ENCODE measurements around the gene AQP1.

Gene AQP1

DNA sequence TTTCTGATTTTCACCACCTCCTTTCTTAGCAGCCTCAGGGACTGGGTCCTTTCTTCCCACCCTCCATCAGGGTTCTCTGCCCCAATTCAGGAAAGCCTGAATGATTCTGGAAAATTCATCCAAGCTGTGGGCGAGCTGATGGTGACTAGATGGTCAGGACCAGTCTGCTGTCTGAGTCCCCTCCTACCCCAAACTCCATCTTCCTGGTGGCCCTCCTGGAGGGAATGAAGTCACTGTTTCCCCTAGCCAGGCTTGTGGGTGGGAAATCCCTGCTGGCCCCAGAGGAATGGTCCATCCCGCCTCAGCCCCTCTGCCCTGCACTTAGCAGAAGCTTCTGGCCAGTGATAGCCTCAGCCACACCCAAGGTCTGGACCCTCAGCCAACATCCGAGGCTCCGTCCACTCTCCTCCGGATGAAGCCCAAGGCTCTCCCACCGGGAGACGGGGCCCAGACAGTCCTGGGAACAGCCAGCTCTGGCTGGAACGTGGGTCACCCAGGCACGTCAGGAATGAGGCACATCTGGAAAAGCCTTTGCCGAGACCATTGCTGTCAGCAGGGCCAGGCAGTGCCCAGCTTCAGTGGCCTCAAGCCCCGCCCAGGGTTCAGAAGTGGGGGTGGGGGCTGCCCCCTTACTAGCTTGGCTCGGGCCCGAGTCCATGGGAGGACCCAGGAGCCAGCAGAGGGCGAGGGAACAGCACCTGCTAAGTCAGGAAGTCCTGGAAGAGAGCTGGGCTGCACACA is 4.0 kb upstream of the AQP1 start:
- DNase-seq, result no peak

DNA sequence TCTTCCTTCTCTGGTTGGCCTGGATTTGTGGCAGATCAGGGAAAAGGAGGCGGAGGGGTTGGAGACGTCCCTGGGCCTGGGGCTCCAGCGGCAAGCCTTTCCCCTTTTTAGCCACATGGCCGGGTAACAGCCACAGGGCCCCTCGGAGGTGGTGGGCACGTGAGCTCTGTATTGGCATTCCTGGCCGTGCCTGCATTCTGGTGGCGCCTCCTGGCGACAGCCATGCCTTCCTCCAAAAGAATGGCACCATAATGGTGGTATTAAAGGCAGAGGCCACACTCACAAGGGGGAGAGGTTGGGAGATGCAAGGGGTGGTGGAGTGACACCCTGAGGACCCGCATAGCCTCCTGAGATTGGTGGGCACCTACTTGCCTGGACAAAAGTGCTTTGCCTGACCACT is 3.0 kb upstream of the AQP1 start:
- DNase-seq, result no peak

DNA sequence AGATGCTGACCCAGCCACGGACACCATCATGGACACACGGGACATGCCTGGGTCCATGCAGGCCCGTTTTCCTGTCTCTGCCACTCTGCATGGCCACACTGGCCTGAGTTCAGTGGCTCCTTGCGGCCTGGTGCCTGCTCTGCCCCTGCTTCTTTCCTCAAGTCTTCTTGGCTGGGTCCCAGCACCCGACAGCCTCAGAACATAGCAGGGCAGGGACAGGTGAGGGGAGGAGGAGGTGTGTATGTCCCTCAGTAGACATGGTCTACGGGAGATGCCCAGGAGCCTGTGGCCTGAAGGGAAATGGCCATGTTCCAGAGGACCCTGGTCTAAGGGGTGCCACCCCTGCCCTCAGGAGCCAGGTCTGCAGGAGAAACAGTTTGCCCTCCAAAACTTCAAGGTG is 2.2 kb upstream of the AQP1 start:
- DNase-seq, result no peak

GRCh38 chr7:30910411-30911073 is 1.1 kb upstream of the AQP1 start:
- no peak for DNase-seq

DNA sequence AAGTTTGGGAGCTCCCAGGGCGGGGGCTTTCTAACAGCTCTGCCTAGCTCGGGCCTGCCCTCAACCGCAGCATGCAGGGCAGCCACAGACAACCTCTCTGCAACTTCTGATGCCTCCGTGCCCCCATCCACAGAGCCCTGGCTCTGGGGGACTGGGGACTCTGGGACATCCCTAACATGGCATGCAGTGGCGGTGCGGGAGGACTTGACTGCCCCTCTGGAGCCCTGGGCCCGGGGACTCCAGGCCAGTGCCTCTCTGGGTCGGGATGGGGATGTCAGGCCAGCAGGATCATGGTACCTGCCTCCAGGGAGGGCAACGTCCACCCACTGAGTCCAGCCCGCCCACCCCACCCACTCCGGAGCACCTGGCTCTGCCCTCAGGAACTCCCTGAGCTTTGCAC is 520 bp upstream of the AQP1 start:
- DNase-seq, result no peak

DNA sequence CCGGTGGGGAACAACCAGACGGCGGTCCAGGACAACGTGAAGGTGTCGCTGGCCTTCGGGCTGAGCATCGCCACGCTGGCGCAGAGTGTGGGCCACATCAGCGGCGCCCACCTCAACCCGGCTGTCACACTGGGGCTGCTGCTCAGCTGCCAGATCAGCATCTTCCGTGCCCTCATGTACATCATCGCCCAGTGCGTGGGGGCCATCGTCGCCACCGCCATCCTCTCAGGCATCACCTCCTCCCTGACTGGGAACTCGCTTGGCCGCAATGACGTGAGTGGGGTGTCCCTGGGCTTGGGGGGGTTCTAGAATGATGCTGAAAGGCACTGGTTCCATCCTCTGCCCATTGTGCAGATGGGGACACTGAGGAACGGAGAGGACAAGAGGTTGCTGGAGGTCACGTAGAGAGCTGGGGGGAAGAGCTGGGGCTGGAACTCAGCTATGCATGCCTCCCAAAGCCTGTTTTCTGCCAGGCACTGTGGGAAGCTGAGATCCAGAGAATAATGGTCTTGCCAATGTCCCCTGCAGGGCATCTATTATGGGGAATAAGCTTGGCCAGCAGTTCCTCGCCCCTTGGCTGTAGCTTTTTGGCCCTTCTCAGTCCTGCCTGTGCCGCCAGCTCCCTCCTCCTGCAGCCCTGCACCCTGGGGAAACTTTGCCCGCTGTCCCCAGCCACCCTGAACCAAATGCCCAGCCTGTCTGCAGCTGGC is 523 bp downstream of the AQP1 start:
- DNase-seq, result no peak

DNA sequence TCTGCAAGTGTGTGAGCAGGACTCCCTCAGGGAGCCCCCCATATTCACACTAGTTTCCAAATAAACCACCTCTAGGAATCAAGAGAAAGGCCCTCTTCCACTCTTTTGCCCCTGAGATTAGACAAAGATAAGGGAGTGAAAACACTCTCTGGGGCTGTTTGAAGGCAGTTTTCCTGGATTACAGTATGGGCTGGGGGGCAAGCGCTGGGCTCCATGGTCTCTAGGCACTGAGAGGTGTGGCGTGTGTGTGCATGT is 1.0 kb downstream of the AQP1 start:
- no peak for DNase-seq

DNA sequence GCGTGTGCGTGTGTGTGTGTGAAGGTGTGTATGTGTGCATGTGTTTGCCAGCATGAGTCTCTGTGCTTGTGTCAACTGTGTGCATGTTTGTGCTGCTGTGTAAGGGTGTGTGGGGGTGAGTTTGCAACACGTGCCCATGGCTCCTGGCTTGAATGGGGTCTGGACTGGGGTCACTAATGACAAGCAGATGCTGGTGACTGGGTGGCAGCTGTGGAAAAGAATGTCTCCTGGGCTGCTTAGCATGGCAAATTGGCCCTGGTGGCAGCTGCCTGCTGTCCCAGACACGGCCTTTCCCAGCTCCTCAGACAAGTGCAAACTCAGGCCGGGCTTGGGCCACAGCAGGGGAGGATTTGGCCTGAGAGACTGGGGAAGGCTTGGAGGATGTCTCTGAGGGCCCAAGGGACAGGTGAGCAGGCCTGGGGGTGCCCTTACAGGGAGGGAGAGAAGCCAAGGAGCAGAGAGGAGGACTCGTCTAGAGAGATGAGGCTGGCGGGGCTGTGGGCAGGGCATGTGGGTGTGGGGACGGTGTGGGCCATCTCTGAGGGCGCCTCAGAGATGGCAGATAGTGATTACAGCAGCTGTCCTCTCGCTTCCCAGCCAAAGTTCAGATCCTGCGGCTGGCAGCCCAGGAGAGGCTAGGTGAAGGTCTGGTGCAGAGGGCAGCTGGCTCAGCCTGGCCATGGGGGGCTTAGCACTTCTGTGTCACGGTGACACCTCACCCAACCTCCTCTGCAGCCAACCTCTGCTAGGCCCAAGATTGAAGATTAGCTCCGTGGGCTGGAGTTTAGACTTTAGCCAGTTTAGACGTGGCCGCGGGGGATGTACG is 1.5 kb downstream of the AQP1 start:
- DNase-seq, result no peak

- DNase-seq, result no peak
Measured at GRCh38 chr7:30913821-30914515, 2.3 kb downstream of the AQP1 start.

GRCh38 chr7:30914596-30914995 is 2.9 kb downstream of the AQP1 start:
- DNase-seq, result no peak

DNA sequence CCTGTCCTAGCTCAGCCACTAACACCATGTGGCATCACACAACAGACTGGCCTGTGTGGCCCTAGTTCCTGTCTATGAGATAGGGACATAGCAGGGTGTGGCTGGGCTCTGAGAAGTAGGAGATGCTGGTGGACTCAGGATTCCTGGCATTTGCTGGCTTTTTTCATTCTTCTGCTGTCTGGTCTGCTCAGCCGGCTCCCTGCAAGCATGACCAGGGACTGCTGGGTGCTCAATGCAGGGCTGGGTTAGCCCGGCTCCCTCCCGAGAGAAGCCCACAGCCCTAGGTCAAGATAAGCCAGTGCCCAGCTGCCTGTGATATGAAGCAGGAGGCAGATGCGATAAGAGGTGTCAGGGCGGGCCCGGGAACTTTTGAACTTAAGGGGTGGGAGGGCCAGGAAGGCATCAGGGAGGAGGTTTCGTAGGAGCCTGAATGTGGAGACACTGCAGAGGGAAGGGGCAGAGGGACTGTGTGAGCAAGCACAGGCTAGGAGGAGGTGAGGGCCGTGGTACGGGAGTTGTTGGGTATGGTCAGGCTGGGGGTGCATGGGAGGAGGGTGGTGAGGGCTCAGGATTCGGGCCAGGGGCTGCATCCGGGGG is 3.5 kb downstream of the AQP1 start:
- DNase-seq, result no peak

DNA sequence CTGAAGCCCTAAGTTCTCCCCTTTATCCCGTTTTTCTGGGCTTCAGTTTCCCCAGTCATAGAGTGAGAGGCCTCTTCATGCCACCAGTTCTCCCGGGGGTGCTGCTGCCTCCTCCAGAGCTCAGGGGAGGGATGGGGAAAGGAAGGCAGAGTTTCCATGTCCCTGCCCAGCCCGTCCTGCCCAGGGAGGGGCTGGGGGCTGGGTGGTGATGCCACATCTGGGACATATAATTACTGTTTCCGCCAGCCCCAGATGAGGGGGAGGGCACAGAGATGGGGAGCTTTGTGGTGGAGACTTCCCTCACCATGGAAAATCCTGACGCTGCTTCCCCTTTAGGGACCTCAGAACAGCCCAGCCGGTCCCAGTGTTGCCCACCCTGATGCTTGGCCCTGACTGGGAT is 4.1 kb downstream of the AQP1 start:
- DNase-seq, result no peak

DNA sequence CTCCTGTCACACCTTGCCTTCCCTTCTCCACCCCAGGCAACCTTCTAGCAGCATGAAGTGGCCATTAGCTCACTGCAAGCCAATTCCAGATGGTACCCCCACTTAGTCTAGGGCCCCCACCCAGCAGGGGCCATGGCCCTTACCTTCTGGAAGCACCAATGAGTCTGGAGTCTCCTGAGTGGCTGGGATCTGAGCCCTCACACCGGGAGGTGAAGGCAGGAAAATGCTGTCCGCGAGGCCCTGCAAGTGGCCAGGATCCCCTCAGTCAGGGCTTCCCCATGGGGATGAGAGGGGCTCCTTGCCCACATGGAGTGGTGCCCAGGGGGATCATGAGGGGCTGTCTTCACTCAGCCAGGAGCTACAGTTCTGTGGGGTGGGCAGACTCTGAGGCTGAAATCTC is 4.6 kb downstream of the AQP1 start:
- no peak for DNase-seq

GRCh38 chr7:30916767-30917166 is 5.1 kb downstream of the AQP1 start:
- DNase-seq, result no peak

DNA sequence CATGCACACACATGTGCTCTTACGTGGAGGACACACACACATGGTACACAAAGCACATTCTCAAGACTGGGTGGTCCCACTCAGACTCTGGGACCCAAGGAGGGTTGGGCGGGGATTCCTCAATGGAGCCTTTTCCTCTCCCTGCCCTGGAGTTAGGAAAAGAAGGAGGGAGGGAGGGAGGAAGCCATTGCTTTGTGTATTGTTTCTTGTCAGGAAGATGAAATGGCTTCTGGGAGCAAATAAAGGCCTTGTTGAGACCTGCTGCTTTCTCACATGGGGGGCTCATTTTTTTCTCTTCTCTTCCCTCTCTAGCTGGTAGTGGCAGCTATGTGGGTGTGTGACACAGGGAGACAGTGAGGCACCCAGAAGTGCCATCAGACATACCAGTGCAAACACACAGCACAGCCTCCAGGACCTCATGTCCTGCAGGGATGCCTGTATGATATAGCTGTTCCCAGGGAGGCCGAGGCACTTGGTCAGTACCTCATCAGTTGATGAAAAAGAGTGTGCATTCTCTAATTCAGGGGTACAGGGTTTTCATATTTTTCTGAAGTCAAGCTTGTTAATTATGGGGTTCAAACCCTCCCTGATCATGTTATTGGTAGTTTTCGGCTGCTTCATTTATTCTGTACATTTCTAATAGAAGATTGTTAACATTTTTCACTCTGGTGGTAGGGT is 5.7 kb downstream of the AQP1 start:
- no peak for DNase-seq

DNA sequence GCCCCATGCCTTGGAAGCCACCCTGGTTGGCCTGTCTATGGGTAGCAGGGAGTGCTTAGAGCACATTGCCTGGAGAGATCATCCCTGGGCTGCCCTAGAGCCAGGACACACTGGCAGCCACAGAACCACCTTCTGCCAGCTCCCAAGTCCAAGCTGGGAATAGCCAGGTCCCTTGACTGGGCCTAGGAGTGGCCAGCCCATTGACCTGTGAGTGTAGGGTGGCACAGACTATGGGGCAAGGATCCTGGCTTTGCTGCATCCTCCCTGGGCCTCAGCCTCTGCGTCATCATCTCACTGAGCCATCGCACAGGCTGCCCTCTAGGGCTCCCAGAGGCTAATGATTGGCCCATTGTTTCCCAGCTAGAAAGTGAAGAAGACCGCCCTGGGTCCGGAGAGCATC is 7.0 kb downstream of the AQP1 start:
- DNase-seq, result no peak

DNA sequence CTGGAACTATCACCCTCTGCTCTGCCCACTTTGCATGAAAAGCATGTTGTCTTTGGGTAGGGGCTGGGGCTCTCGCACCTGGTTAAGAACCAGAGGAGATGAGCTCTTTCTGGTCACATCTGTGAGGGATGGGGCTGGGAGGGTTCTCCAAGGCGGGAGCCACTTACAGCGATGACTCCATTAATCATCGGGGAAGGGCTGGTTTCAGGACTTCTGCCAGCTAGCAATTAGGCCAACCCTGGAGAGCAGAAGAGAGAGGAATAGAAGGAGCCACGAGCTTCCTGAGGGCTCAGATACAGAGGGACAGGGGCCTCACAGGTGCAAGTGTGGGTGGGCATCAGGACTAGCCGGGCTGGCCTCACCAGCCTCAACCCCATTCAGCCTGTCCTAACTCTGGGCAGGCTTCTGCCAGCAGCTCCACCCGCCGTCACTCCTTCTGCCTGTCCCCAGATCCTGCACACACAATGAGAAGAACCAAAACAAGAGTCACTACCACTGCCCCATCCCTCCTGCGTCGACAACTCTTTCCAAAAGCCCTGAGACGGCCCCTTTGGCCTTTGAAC is 8.4 kb downstream of the AQP1 start:
- peak; percentile 33 for DNase-seq

DNA sequence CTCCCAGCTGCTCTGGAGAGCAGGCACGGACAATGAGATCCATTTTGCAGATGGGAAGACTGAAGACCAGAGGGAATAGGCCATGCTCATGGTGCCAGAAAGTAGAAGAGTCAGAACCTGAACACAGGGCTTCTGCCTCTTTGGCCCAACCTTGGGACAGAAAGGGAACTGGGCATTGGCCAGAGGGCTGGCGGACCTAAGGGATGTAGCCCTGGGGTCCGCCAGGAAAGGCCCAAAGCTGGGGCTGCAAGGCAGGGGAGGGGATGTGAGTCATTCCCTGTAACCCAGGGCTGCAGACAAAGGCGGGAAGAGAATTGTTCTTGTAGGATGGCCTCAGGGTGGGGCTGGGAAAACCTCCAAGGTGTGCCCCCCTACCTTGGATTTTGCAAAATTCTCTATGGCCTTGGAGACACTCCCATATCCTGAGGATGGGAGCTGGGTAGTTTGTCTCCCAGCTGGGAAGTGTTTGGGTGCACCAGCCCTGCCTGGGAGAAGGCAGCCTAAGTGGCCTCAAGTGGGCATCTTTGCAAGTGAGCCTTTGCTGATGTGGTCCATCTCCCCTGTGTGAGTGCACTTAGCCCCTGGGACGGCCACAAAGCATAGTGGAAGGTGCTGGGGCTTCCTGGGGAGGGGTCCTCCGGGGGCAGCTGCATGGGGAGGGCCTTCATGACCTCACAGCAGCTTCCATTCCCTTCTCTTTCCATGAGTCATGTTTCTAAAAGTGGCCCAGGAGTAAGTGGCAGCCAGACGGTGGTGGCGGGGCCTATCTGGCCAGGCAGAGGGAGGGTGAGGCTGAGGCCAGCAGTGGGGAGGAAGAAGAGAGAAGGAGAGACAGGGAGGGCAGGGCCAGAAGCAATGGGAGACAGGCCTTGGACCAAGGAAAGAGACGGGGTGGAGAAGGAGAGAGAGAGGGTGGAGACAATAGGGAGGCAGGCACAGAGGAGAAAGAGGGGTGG is 9.2 kb downstream of the AQP1 start:
- DNase-seq, result peak; percentile 35

DNA sequence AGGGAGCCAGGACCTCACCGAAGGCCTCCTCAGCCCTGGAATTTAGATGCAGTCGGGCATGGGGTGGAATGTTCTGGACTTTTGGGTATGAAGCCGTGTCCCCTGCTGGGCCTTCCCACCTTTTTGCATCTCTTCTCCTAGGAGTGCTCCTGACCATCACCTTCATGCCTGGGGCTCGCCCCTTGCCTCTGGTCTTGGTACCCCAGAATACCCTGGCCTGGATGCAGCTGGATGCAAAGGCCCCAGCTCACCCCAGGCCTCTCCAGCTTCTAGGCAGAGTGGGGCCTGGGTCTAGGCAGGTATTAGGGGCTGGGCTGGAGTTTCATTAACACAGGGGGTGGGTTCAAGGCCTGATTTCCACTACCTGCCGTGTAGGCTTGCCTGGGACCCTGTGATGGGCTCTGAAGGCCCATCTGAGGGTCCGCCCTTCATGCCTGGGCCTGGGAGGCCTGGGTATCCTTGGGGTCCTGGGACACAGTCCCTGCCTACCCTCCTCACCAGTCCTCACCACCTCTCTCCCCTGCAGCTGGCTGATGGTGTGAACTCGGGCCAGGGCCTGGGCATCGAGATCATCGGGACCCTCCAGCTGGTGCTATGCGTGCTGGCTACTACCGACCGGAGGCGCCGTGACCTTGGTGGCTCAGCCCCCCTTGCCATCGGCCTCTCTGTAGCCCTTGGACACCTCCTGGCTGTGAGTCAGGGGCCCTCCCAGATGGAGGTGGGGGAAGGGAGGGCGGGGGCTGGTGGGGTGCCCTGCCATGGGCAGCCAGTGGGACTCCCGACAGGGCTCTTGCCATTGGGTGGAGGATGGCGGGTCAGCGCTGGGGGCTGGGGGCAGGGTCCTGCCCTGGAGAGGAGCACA is 10.1 kb downstream of the AQP1 start:
- DNase-seq, result no peak

All from NCI-H187 treated with DMSO at 0.1 percent for 48 hours (cell line).